Heart left ventricle (tissue), 16 donors: ENCODE results near the gene CBY1. TPM values are rescaled to one million over a fixed set of nuclear protein-coding genes. Genes with fewer than 3 reads are reported as not detected.
A peak's percentile ranks its signal among the peaks of the same experiment; 100 is the strongest.

Experiments
- ATAC-seq, 4 donors: fragments of 200-7000 bp; cut with Tn5 transposase; one replicate each; pipeline ENCODE4 v1.9.1; 2020 to 2022; ENCODE audit warnings: moderate library complexity in 4 of 4, mild to moderate bottlenecking in 3 of 4, moderate number of reproducible peaks in 1 of 4
- DNase-seq, 5 donors: peaks; one replicate each; pipeline ENCODE4 v3.0.0-alpha.2; 2020
- H3K27ac ChIP-seq, 12 donors: fragments of 200-600 bp; sonication (generic) in 4 of 12; one replicate each; pipeline versions ENCODE4 v1.5.0 to v1.8.0; 2016 to 2022; ENCODE audit warnings: mild to moderate bottlenecking in 2 of 12
- H3K27me3 ChIP-seq, 9 donors: fragments of 200-600 bp; sonication (generic) in 2 of 9; one replicate each; pipeline versions ENCODE4 v1.5.1 to v1.8.0; 2016 to 2022; ENCODE audit warnings: mild to moderate bottlenecking in 3 of 9
- H3K36me3 ChIP-seq, 9 donors: fragments of 200-600 bp; sonication (generic) in 2 of 9; one replicate each; pipeline versions ENCODE4 v1.5.0 to v1.8.0; 2018 to 2022; ENCODE audit warnings: mild to moderate bottlenecking in 2 of 9
- H3K4me1 ChIP-seq, 12 donors: fragments of 200-600 bp; sonication (generic) in 4 of 12; one replicate each; pipeline versions ENCODE4 v1.5.0 to v1.8.0; 2016 to 2022; ENCODE audit warnings: mild to moderate bottlenecking in 3 of 12
- H3K4me3 ChIP-seq, 12 donors: fragments of 200-600 bp; sonication (generic) in 4 of 12; one replicate each; pipeline versions ENCODE4 v1.5.0 to v1.8.0; 2017 to 2022; ENCODE audit warnings: mild to moderate bottlenecking in 9 of 12, moderate library complexity in 4 of 12
- H3K9me3 ChIP-seq, 12 donors: fragments of 200-600 bp; sonication (generic) in 4 of 12; one replicate each; pipeline versions ENCODE4 v1.5.0 to v1.8.0; 2016 to 2022; ENCODE audit warnings: mild to moderate bottlenecking in 1 of 12
- POLR2A ChIP-seq, 2 donors: fragments of 450-650 bp; IDR thresholded peaks; one replicate each; pipeline ENCODE4 v1.6.1; 2017; ENCODE audit warnings: antibody characterized with exemption in 2 of 2, mild to moderate bottlenecking in 2 of 2, moderate library complexity in 2 of 2
- WGBS, 4 donors: extraction: QIAGEN DNeasy Blood & Tissue Kit in 2 of 4; methylation state at CpG; one replicate each; pipeline versions ENCODE4 v1.1.5 to v1.1.7; 2013 to 2018; 5-methylcytosine and 5-hydroxymethylcytosine counted together
- intact Hi-C, 10 donors: fragments of 100-400 bp; cut with DNase I; formaldehyde crosslinking; loops; one replicate each; pipeline versions ENCODE4 v1.11.1 to v1.14.2; 2022
- polyA plus RNA-seq, 2 donors: library from polyadenylated mRNA; stranded (reverse); fragments of 200-250 nt; gene quantifications; one replicate each; pipeline ENCODE4 v1.2.3, GENCODE V29; 2013
- total RNA-seq, 9 donors: library from RNA; depleted of rRNA in 2 of 9; stranded (reverse); fragments of >200 nt in 2 of 9; fragmentation: NEBNext Ultra II Directional in 3 of 9; extraction: Animal tissue kit (Norgen Biotek cat#: 25700) in 3 of 9; gene quantifications; one replicate each; pipeline versions ENCODE4 v1.1.0 to v1.2.4, GENCODE V29; 2016 to 2023
- TF ChIP-seq, protein P1 (sequence below), 12 donors: fragments of 200-600 bp; sonication (generic) in 4 of 12; IDR thresholded peaks; one replicate each; pipeline versions ENCODE4 v1.5.0 to v1.8.0; 2018 to 2022; ENCODE audit warnings: antibody characterized with exemption in 12 of 12, mild to moderate bottlenecking in 5 of 12
- donor health status: ischemic (EF 13 %, LVEDD 7.1; RV severe dilation, severe dysfunction).
- donor health status: healthy with polysubstance abuse.
- donor health status: DM: no; HTN: yes; CAD: no.
- donor health status: DM: no; HTN: no; CAD: no.
- donor health status: ischemic (EF 25% LVEDD 6.9; RV normal size, moderate dysfunction).
- donor health status: ischemic (EF 25% LVEDD 5.7; RV mildly dilated, moderate dysfunction).
- donor health status: healthy.
- donor health status: DM: yes; HTN: yes; CAD: no.
- donor health status: ischemic (EF 35%, LVEDD 5.7; RV mildly dilated, moderate dysfunction).
- donor health status: nonischemic (EF 11% LVEDD 7.7; RV severe dilation, severe dysfunction).
- donor health status: DM: yes; HTN: yes; CAD: no.
- donor health status: PGD.
- donor health status: ischemic (EF 29% LVEDD 5.4; RV normal size, mild dysfunction).
- donor health status: nonischemic (EF 23%, LVEDD 6.1; RV moderate dilation, normal function).

The CBY1 gene
- total and polyA plus RNA-seq, 11 donors = 24.1 to 71.7 (median 37.9) TPM

DNA sequence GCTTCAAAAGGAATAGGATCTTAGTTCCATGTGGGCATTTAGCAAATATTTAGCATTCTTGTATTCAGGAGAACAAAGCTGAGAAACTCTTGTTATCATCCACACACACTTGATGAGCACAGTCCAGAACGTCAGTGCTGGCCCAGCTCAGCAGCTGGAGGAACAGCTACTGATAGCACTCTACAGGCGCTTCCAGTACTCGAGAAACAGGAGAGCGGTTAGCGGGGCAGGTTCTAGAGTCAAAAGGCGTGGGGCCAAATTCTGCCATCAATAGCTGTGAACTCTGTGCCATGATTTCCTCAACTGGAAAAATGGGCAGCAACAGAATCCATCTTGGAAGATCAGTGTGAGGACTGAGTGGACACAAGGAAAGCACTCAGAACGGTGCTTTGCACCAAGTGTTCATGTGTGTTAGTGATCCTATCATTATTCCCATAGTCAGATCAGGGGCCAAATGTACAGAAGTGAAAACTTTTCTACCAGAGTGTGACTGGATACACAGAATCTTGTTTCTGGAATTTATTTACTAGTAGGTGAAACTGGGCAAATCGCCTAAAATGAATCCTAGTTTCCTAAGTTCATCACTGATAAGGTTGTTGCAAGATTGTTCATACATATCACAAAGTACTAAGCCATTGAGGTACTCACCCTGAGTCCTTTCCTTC lies 41.1 kb downstream of the CBY1 start:
- Histone ChIP-seq H3K27ac (peak overlapping the region in 11 of 12 donors; percentile 45 to 99 (median 74)), H3K36me3 (peaks cover 0 to 22% (median 10%) of the 10 kb centered on the region in 9 donors), H3K27me3 (no peaks in the 10 kb centered on the region), H3K4me1 (peaks cover 23 to 61% (median 49%) of the 10 kb centered on the region in 12 donors), H3K9me3 (no peaks in the 10 kb centered on the region), H3K4me3 (peak overlapping the region in 6 of 12 donors; percentile 3 to 87 (median 43))
- ATAC-seq (peak in 3 of 4 donors; percentile 17 to 44 (median 22)), DNase-seq (peak in 2 of 5 donors; percentile 47 to 65)
- TF ChIP-seq POLR2A (IDR thresholded peaks at IDR 0.05) = no peak
- TF ChIP-seq, protein P1, sequence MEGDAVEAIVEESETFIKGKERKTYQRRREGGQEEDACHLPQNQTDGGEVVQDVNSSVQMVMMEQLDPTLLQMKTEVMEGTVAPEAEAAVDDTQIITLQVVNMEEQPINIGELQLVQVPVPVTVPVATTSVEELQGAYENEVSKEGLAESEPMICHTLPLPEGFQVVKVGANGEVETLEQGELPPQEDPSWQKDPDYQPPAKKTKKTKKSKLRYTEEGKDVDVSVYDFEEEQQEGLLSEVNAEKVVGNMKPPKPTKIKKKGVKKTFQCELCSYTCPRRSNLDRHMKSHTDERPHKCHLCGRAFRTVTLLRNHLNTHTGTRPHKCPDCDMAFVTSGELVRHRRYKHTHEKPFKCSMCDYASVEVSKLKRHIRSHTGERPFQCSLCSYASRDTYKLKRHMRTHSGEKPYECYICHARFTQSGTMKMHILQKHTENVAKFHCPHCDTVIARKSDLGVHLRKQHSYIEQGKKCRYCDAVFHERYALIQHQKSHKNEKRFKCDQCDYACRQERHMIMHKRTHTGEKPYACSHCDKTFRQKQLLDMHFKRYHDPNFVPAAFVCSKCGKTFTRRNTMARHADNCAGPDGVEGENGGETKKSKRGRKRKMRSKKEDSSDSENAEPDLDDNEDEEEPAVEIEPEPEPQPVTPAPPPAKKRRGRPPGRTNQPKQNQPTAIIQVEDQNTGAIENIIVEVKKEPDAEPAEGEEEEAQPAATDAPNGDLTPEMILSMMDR (IDR thresholded peaks at IDR 0.05) = no peak
- whole genome bisulfite sequencing, 4 donors = 39 to 49% (median 46%) methylated on average over 8 of the region's 8 CpGs
- intact Hi-C loops = loop anchor here in 2 of 10 donors (2.0 to 10.0 kb wide), 2 partner anchors 15 to 193 kb away; partner anchors contain the start of gene DDX17 (in 1 of the 2)

DNA sequence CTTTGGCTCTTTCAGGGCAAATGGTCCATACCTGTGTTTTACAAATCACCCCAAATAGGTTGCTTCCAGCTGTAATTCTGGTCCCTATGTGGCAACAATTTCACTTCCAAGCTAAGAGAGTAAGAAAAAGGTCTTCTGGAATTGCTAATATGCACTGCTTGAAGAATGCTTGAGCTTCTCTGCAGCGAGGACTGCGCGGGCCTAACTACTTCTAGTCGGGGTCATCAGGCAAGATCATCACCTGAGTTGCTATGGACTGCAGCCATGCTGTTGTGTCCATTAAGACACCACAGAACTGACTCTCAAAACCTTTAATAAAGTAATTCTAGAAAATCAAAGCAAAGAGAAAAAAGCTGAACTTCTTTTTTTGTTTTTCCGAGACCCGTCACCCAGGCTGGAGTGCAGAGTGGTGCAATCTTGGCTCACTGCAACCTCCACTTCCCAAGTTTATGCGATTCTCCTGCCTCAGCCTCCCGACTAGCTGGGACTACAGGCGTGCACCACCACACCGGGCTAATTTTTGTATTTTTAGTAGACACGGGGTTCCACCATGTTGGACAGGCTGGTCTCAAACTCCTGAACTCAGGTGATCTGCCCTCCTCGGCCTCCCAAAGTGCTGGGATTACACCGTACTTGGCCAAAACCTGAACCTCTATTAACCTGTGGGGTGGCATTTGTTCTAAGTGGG lies 42.1 kb downstream of the CBY1 start:
- H3K27me3 ChIP-seq = no peaks in the 10 kb centered on the region
- ATAC-seq (no peak), DNase-seq (no peak)
- H3K4me1 ChIP-seq = peaks cover 23 to 61% (median 49%) of the 10 kb centered on the region in 12 donors
- no peaks in the 10 kb centered on the region for H3K9me3 ChIP-seq
- TF ChIP-seq, protein P1 (IDR thresholded peaks at IDR 0.05) = no peak
- TF ChIP-seq POLR2A (IDR thresholded peaks at IDR 0.05) = no peak
- peaks cover 0 to 22% (median 7%) of the 10 kb centered on the region in 9 donors for H3K36me3 ChIP-seq
- 89 to 92% (median 91%) methylated on average over 13 of the region's 13 CpGs for WGBS, 4 donors
- intact Hi-C loops = loop anchor here in 1 of 10 donors (10.0 kb wide), 1 partner anchor 194 kb away; the partner anchor contains the start of gene DDX17
- peak overlapping the region in 11 of 12 donors; percentile 36 to 99 (median 97) for H3K27ac ChIP-seq
- H3K4me3 ChIP-seq = peak overlapping the region in 10 of 12 donors; percentile 57 to 94 (median 81)

GRCh38 chr22:38699143-38699542 lies 42.7 kb downstream of the CBY1 start:
- peak overlapping the region in 11 of 12 donors; percentile 57 to 99 (median 97) for H3K27ac ChIP-seq
- DNase-seq (no peak), ATAC-seq (no peak)
- WGBS, 4 donors = 37 to 43% (median 38%) methylated on average over 5 of the region's 5 CpGs
- intact Hi-C loops = loop anchor here in 1 of 10 donors (10.0 kb wide), 1 partner anchor 194 kb away; the partner anchor contains the start of gene DDX17
- TF ChIP-seq, protein P1 (IDR thresholded peaks at IDR 0.05) = no peak
- TF ChIP-seq POLR2A (IDR thresholded peaks at IDR 0.05) = no peak
- H3K4me3 ChIP-seq = peak overlapping the region; percentile 57 to 94 (median 76)
- peaks cover 0 to 17% (median 3%) of the 10 kb centered on the region in 9 donors for H3K36me3 ChIP-seq
- H3K9me3 ChIP-seq = no peaks in the 10 kb centered on the region
- H3K4me1 ChIP-seq = peaks cover 23 to 59% (median 49%) of the 10 kb centered on the region in 12 donors
- H3K27me3 ChIP-seq = no peaks in the 10 kb centered on the region

DNA sequence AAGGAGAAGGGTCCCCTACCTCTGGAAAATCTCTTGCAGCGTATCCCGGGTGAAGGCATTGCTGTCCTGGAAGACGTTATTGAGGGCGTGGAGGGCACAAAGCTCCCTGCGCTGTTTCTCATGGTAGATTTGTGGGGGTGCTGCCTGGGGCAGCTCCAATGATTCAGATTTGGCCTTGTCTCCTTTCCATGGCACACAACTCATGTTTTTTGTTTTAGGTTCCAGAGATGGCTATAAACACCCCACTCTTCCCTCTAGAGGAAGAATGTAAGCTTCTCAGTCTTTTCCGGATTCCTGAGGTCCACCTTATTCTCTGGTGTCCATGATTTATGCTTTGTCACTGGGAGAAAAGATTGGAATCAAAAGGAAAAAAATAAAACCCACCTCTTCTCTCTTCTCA lies 43.3 kb downstream of the CBY1 start:
- intact Hi-C loops = loop anchor here in 3 of 10 donors (2.0 to 10.0 kb wide), 3 partner anchors 17 to 645 kb away; partner anchors contain the start of genes DDX17 (in 1 of the 3) and PICK1 (in 1 of the 3)
- Histone ChIP-seq H3K4me3 (peak overlapping the region; percentile 57 to 94 (median 76)), H3K27me3 (no peaks in the 10 kb centered on the region), H3K4me1 (peaks cover 23 to 63% (median 52%) of the 10 kb centered on the region in 12 donors), H3K9me3 (no peaks in the 10 kb centered on the region), H3K27ac (peak overlapping the region; percentile 95 to 99 (median 98)), H3K36me3 (peaks cover 0 to 10% (median 0%) of the 10 kb centered on the region in 9 donors)
- TF ChIP-seq, protein P1 (IDR thresholded peaks at IDR 0.05) = no peak
- TF ChIP-seq POLR2A (IDR thresholded peaks at IDR 0.05) = no peak
- WGBS, 4 donors = 4 to 19% (median 13%) methylated on average over 6 of the region's 6 CpGs
- DNase-seq = no peak
- ATAC-seq = no peak
